Stimulated activated CD4-positive, alpha-beta T cell treated with anti-CD3 and anti-CD28 coated beads, Interleukin-4, amount 100 ng/mL, for 24 hours (primary cell): ENCODE results near the gene KANSL3.
"Not testable (repeated sequence)": the region's sequence is repeated elsewhere in the genome, so short reads cannot be mapped to it uniquely, and the experiment has no call there.

ENCODE experiments used
- DNase-seq: peaks from one replicate; pipeline ENCODE4 v3.0.0-alpha.2; 2020

The KANSL3 gene

GRCh38 chr2:96556441-96557330 is 81.4 kb downstream of the KANSL3 start:
- peak; percentile 71 for DNase-seq

GRCh38 chr2:96555146-96555610 is 82.9 kb downstream of the KANSL3 start:
- no peak for DNase-seq

- DNase-seq, result peak; percentile 67
Measured at GRCh38 chr2:96554293-96555145, 83.6 kb downstream of the KANSL3 start.

GRCh38 chr2:96553957-96554292 is 84.2 kb downstream of the KANSL3 start:
- DNase-seq, result not testable (repeated sequence)

- no peak for DNase-seq
Measured at GRCh38 chr2:96553176-96553956, 84.7 kb downstream of the KANSL3 start.

- no peak for DNase-seq
Measured at GRCh38 chr2:96552315-96553175, 85.6 kb downstream of the KANSL3 start.

- no peak for DNase-seq
Measured at GRCh38 chr2:96551605-96552314, 86.4 kb downstream of the KANSL3 start.

- DNase-seq, result no peak
Measured at GRCh38 chr2:96550787-96551604, 87.1 kb downstream of the KANSL3 start.

- DNase-seq, result no peak
Measured at GRCh38 chr2:96549967-96550786, 87.9 kb downstream of the KANSL3 start.

GRCh38 chr2:96549466-96549785 is 88.7 kb downstream of the KANSL3 start:
- DNase-seq, result no peak

GRCh38 chr2:96548558-96549465 is 89.3 kb downstream of the KANSL3 start:
- DNase-seq, result no peak

- DNase-seq, result no peak
Measured at GRCh38 chr2:96547731-96548171, 90.4 kb downstream of the KANSL3 start.

GRCh38 chr2:96547203-96547641 is 90.9 kb downstream of the KANSL3 start:
- DNase-seq, result no peak

- DNase-seq, result no peak
Measured at GRCh38 chr2:96546797-96547196, 91.3 kb downstream of the KANSL3 start.

- DNase-seq, result no peak
Measured at GRCh38 chr2:96546321-96546720, 91.8 kb downstream of the KANSL3 start.
